COLO668 (cell line): ENCODE measurements around the gene RAB6B.
A peak's percentile ranks its signal among the peaks of the same experiment; 100 is the strongest.
"Not testable (repeated sequence)": the region's sequence is repeated elsewhere in the genome, so short reads cannot be mapped to it uniquely, and the experiment has no call there.

Experiments used
- DNase-seq: peaks from one replicate; lab custom pipeline; 2025; ENCODE audit not compliant: unreplicated experiment; lab: John Stamatoyannopoulos, UW

Gene RAB6B

GRCh38 chr3:133820889-133821675 is 74.6 kb downstream of the RAB6B start:
- DNase-seq, result no peak

- no peak for DNase-seq
Observed at GRCh38 chr3:133820129-133820528, 75.6 kb downstream of the RAB6B start.

DNA sequence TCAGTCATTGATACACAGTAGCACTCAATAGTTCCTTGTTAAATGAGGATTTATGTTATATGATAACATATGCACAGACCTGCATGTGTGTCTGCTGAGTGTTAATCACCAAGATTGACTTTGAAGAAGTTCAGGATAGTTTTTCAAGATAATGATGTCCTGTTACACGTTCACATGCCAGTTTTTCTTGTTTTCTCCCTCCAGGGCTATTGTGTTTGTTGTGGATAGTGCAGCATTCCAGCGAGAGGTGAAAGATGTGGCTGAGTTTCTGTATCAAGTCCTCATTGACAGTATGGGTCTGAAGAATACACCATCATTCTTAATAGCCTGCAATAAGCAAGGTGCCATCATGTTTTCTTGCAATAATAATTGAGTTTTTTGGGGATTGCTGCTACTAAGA is 80.3 kb downstream of the RAB6B start:
- no peak for DNase-seq

DNA sequence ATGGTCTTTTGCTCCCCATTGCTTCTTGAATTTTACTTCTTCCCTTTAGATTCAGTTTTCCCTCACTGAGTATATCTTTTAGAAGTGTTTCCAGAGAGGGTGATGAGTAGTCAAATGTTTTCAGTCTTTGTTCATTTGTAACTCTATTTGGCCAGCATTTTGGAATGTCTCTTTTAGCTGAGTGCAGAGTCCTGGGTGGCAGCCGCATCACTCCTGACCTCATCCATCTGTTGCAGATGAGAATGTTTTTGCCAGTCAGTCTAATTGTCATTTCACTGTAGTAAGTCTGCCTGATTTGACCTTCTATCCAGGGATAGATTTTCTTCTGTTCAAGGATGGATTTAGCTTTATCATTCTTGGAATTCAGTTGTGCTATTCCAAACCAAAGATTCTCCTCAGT is 82.8 kb downstream of the RAB6B start:
- no peak for DNase-seq

DNA sequence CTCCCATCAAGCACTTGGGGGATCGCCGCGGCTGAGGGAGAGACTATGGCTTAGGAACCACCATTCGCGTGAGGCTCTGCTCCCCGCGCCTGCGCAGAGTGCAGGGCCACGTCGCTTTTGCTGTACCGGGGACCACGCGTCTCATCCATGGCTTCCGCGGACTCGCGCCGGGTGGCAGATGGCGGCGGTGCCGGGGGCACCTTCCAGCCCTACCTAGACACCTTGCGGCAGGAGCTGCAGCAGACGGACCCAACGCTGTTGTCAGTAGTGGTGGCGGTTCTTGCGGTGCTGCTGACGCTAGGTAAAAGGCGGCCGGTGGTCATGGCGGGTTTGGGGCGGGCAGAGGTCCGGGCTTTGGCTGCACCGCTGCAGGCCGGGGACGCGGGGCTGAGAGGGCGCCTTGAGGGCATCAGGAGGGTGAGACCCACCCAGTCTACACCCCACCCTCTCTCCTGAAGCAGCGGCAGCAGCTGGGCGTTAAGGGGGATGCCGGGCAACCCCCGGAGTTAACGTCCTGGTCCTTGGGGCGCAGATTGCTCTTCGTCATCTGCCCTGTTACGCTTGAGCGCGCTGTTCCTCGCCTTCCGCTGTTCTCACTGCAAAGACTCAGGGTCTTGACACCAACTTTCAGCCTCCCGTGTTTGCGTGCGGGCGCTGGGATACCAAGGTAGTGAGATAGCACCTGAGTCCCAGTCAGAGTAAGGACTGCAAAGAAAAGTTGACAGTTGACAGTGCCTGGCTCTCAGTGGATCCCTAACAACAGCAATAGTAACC is 89.8 kb downstream of the RAB6B start, which contains the start of gene SRPRB:
SRPRB (plus strand) TSS at position 114 of the 774 bp plus-strand sequence; CDS start at position 148, 34 bp downstream.
- peak; percentile 88 for DNase-seq

DNA sequence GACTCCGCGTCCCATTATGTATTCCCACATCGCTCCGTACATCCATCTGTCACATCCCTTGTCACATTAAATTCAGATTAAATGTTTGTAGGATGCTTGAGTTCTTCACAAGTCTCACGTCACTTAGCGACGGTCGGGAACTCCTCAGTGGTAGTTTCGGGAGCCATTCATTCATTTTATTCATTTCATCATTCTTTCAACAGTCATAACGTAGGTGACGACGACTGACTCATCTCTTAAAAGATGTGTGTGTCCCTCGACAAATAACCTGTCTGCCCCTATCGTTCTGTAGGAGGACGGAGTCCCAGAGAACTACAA is 90.3 kb downstream of the RAB6B start:
- DNase-seq, result no peak

DNA sequence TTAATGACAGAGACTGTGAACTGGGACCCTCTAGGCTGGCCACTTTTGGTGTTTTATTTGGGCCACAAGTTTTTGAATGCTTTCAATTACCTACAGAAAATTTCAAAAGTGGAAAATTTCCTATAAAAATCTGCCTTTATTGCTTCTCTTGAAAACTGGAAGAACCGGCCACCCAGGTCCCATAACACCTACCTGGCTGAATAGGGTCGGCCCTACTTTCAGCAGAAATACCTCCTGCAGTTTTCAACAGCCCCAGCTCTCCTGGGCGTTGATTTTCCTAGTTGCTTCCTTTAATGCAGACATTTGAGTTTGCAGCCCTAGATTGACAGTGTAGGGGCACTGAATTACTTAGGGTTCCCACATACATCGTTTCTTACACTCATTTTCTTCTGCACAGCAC is 90.8 kb downstream of the RAB6B start:
- no peak for DNase-seq

DNA sequence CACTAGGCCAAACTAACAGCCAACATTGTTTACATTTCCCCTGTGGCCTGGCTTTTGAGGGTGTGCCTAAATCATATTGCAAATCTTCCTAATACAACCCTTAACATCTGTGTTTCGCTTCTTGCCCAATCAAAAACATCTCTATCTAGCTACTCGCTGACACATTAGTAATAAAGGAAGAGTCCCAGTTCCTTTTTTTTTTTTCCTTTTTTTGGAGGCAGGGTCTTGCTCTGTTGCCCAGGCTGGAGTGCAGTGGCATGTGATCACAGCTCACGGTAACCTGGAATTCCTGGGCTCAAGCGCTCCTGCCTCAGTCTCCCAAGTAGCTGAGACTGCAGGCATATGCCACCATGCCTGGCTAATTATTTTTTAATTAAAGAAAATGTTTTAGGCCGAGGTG is 92.2 kb downstream of the RAB6B start:
- DNase-seq, result no peak

DNA sequence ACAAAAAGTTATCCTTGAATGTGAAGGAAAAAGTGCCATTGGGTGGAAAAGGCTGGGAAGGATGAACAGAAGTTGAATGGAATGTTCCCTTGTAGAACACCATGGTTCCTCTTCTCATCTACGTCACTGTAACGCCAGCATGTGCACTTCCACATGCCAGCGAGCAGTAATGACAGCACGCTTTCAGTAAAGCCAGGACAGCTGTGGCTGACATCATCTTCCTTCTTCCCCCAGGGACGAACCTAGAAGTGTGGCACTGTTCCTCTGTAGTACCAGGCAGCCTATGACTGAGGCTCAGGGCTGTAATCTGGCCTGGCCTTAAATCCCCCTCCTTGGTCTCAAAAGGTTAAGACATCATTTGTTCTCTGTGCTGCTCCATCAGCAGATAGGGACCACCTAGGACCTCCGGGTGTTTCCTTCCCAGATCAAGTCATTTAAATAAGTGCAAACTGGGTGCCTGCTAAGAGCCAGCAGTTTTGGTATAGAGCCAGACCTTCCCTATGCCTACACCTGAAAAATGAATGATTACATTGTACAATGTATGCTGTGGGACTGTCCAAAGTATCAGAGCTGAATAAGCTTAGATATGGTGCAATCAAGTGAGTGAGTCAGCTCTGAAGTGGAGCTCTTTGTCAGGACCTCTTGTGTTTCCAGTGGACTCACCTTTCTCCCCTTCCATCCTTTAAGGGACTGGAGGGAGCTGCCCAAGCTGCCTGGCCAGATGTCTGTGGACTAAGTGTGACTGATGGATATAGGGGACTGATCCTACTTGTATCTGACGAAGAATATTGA is 95.7 kb downstream of the RAB6B start:
- DNase-seq, result no peak

DNA sequence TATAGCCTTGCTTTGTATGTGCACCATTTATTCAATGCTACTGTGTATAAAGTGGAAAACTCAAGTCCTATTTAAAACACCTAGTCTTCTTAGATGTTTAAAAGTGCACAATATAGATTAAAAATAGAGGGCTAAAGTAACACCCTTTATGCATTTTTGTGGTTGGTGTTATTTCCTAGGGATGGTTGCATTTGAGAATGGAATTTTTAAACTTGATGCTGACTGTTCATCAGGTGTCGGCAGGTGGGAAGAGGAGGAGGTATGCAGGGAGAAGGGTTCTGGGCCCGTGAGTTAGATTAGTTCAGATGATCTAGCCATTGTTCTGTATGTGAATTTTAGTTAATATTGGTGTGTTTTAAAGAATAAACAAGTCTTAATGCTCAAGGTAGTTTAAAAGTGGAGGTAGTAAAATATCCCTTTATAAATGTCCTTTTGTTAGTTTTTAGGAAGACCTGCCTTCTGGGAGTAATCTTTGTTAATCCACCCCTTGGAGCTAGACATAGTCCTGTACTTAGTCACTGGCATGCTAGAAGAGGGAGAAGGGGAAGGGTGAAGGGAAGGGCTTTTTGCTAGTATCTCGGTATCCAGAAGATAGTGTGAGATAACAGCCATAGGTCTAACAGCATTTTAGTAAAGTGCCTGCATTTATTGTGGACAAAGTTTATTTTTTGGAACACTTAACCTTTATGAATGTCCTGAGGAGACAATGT is 98.1 kb downstream of the RAB6B start:
- DNase-seq, result no peak

DNA sequence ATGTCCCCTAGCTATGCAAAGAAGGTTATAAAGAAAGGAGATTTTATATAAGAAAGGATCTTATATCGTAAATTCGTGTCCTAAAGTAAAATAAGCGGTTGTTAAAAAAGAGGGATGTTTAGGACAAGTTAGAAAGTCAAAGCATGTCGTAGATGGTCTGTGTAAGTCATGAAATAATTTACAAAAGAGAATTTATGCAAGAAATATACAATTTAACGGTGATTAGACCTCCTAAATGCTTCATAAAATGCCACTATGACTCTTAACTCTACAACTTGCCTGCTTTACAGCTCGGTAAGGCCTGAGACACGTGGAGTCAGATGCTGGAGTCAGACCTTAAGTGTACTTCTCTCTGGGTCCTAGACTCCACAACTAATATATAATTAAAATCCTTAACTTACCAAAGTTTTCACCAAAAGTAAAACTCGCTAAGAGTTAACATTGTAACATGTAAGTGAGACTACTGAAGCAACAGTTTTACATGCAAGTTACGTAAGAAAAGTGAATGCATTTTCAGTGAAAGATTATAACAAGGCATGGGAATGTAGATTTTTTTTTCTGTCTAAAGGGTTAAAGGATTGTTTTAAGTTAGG is 103.4 kb downstream of the RAB6B start:
- DNase-seq, result no peak

- no peak for DNase-seq
Observed at GRCh38 chr3:133788024-133788423, 107.7 kb downstream of the RAB6B start.

DNA sequence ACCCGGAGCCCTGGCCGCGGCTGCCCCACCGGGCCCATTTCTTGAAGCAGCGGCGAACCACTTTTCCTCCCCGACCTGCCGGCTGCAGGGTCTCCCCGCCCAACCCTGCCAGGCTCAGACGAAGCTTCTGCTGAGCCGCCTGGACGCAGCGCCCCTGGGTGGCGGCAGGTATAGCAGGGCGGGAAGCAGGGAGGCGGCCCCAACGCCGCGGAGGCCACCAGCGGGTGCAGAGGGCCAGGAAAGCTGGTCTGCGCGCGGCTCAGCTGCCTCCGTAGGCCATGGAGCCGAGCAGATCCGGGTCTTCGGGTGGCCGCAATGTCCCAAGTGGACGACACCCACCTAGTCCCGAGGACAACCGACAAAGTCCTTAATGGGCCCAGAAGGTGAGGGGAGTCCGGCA is 111.9 kb downstream of the RAB6B start:
- DNase-seq, result no peak

DNA sequence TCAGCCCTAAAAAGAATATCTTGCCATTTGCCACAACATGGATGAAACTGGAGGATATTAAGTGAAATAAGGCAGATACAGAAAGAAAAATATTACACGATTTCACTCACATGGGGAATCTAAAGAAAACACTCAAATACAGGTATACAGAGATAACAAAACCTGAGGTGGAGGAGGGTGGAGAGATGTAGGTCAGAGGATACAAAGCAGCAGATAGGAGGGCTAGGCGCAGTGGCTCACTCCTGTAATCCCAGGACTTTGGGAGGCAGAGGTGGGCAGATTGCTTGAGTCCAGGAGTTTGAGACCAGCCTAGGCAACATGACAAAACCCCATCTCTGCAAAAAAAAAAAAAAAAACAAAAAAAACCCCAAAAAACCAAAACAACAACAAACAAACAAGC is 113.2 kb downstream of the RAB6B start:
- DNase-seq, result no peak

GRCh38 chr3:133781570-133781969 is 114.1 kb downstream of the RAB6B start:
- DNase-seq, result no peak

DNA sequence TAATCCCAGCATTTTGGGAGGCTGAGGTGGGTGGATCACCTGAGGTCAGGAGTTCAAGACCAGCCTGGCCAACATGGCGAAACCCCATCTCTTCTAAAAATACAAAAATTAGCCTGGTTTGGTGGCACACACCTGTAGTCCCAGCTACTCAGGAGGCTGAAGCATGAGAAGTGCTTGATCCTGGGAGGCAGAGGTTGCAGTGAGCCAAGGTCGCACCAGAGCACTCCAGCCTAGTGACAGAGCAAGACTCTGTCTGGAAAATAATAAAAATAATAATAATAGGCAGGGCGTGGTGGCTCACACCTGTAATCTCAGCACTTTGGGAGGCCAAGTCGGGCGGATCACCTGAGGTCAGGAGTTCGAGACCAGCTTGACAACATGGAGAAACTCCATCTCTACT is 114.9 kb downstream of the RAB6B start:
- not testable (repeated sequence) for DNase-seq

- DNase-seq, result no peak
Observed at GRCh38 chr3:133779626-133780203, 116.0 kb downstream of the RAB6B start.

- DNase-seq, result no peak
Observed at GRCh38 chr3:133777807-133778568, 117.7 kb downstream of the RAB6B start.

- DNase-seq, result no peak
Observed at GRCh38 chr3:133776794-133777438, 118.8 kb downstream of the RAB6B start.
